BJ (cell line): ENCODE measurements around the gene AOPEP. TPM values are rescaled to one million over a fixed set of nuclear protein-coding genes. Genes with fewer than 3 reads are reported as not detected.

ENCODE experiments used
- CTCF ChIA-PET: fragments of 350-600 bp; formaldehyde crosslinking; extraction: SDS; loops from one replicate; lab custom pipeline; 2021; ENCODE audit warnings: antibody characterized with exemption, inconsistent platforms; lab: Yijun Ruan, JAX
- POLR2A ChIA-PET: fragments of 300-600 bp; sonication (Branson Sonifier 250); formaldehyde crosslinking; extraction: SDS; loops from one replicate; lab custom pipeline; 2021; ENCODE audit warnings: antibody characterized with exemption; lab: Charles Lee
- DNase-seq: peaks from one replicate; pipeline ENCODE4 v3.0.0-alpha.2; 2011; ENCODE audit warnings: low read depth
- H3K27me3 ChIP-seq: 2 replicates; pipeline ENCODE4 v1.6.0; 2011; ENCODE audit warnings: low read length; ENCODE audit not compliant: control insufficient read depth, insufficient read depth
- H3K36me3 ChIP-seq: 2 replicates; pipeline ENCODE4 v1.5.1; 2011; ENCODE audit warnings: low read length; ENCODE audit not compliant: control insufficient read depth, insufficient read depth
- H3K4me3 ChIP-seq: 2 replicates; pipeline ENCODE4 v1.5.1; 2011; ENCODE audit warnings: low read depth, mild to moderate bottlenecking, control low read depth, low read length
- polyA plus RNA-seq: library from polyadenylated mRNA; depleted of rRNA; stranded (reverse); fragments of >200 nt; gene quantifications from 2 replicates; pipeline ENCODE4 v1.2.3, GENCODE V29; 2011
- TF ChIP-seq, protein P1 (sequence below): IDR thresholded peaks from 2 replicates; pipeline ENCODE4 v1.5.1; 2011; ENCODE audit warnings: low read depth, mild to moderate bottlenecking, control low read depth, inconsistent platforms, low read length, moderate library complexity; ENCODE audit not compliant: insufficient read depth

AOPEP gene
- polyA plus RNA-seq, 1 experiment = 52.1 TPM

DNA sequence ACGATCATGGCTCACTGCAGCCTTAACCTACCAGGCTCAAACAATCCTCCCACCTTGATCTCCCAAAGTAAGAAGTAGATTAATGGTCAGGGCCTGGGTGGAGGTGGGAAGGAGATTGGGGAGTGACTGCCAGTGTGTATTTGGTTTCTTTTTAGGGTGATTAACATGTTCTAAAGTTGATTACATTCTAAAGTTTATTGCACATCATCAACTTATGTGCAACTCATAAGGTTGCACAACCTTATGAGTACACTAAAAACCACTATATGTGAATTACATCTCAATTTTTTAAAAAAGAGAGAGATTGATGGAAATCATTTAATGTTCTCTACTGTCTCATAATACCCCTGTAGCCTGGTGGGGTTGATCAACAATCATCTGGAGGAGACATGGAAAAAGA, 218.1 kb downstream of the AOPEP start:
- TF ChIP-seq, protein P1, sequence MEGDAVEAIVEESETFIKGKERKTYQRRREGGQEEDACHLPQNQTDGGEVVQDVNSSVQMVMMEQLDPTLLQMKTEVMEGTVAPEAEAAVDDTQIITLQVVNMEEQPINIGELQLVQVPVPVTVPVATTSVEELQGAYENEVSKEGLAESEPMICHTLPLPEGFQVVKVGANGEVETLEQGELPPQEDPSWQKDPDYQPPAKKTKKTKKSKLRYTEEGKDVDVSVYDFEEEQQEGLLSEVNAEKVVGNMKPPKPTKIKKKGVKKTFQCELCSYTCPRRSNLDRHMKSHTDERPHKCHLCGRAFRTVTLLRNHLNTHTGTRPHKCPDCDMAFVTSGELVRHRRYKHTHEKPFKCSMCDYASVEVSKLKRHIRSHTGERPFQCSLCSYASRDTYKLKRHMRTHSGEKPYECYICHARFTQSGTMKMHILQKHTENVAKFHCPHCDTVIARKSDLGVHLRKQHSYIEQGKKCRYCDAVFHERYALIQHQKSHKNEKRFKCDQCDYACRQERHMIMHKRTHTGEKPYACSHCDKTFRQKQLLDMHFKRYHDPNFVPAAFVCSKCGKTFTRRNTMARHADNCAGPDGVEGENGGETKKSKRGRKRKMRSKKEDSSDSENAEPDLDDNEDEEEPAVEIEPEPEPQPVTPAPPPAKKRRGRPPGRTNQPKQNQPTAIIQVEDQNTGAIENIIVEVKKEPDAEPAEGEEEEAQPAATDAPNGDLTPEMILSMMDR = no peak
- no peaks in the 10 kb centered on the region for H3K36me3 ChIP-seq
- POLR2A ChIA-PET = no interaction called here
- DNase-seq = no peak
- H3K27me3 ChIP-seq = no peaks in the 10 kb centered on the region
- H3K4me3 ChIP-seq = no peak overlapping the region
- CTCF ChIA-PET = no interaction called here

DNA sequence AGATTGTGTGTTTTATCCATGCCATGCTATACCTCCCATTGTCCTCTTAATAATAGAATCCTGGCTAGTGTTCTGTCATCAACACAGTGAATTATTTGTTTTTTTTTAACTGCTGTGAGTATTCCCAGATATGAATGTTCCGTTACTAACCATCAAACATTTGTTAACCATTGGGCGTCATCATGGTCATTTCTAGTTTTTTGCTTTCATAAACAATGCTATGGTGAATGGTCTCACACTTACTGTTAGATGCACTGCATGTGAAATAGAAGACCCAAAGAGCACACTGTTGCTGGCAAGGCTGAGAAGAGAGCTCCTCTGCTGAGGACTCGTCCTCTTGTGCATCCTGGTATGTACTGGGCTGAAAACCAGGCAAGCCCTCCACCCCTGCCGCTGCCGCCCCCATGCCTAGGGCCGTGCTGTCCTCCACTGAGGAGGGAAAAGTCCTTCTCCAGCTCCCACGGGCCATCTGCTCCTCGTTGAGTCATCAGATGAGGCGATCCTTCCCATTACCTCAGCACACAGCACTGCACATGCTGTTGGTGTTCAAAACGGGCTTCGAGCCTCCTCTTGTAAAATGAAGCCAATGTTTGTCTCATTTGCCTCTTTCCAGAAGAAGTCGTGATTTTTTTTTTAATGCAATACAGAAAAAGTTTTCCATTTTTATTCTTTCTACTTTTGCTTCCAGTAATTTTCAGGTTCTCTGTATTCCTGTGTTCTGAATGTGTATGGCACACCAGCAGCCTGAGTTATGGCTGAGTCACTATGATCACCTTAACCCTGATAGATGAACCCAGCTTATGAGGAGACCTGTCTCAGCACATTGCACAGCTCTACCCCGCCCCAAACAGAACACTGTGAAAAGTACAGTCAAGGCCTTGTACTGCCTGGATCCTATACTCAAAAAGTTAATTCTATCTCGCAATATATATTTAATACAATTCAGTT, 219.0 kb downstream of the AOPEP start:
- H3K4me3 ChIP-seq = no peak overlapping the region
- peak; percentile 76 for DNase-seq
- H3K27me3 ChIP-seq = no peaks in the 10 kb centered on the region
- ChIA-PET CTCF (interaction anchor here (0.9 to 1.1 kb wide), 2 partner anchors 9 to 112 kb away, joined by 3 to 4 read pairs; no protein-coding TSS in a partner anchor), POLR2A (interaction anchor here (0.5 kb wide), 1 partner anchor 58 kb away, joined by 3 read pairs; no protein-coding TSS in a partner anchor)
- TF ChIP-seq, protein P1 = no peak
- no peaks in the 10 kb centered on the region for H3K36me3 ChIP-seq

GRCh38 chr9:94946256-94946655, 219.8 kb downstream of the AOPEP start:
- Histone ChIP-seq H3K36me3 (no peaks in the 10 kb centered on the region), H3K4me3 (no peak overlapping the region), H3K27me3 (no peaks in the 10 kb centered on the region)
- TF ChIP-seq, protein P1 = no peak
- DNase-seq = no peak
- ChIA-PET POLR2A (no interaction called here), CTCF (interaction anchor here (0.7 to 1.1 kb wide), 2 partner anchors 10 to 580 kb away, joined by 3 read pairs; no protein-coding TSS in a partner anchor)

- no peak for DNase-seq
- ChIA-PET CTCF (no interaction called here), POLR2A (no interaction called here)
- H3K4me3 ChIP-seq = no peak overlapping the region
- no peaks in the 10 kb centered on the region for H3K36me3 ChIP-seq
- TF ChIP-seq, protein P1 = no peak
- H3K27me3 ChIP-seq = no peaks in the 10 kb centered on the region
These were observed 222.2 kb downstream of the AOPEP start for GRCh38 chr9:94948567-94949235.

DNA sequence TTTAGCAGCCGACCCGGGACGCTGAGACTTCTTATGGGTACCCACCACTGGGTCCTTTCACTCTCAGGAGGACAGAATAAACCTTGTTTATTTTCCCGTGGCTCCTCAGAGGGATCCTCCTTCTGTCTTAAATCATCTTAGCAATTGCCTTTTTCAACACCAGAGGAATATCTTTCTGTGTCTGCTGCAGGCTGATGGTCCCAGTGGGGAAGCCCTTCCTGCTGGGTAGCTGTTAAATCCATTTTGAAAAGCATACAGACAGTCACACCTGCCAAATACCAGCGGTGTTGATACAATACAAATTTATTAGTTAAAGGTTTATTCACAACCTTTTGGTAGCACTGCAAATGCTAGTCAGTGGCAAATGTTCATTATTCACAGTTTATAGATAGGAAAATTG, 222.9 kb downstream of the AOPEP start:
- ChIA-PET CTCF (interaction anchor here (1.4 to 1.5 kb wide), 2 partner anchors 12 to 13 kb away, joined by 4 to 5 read pairs; no protein-coding TSS in a partner anchor), POLR2A (no interaction called here)
- TF ChIP-seq, protein P1 = no peak
- no peaks in the 10 kb centered on the region for H3K27me3 ChIP-seq
- H3K4me3 ChIP-seq = no peak overlapping the region
- no peak for DNase-seq
- H3K36me3 ChIP-seq = no peaks in the 10 kb centered on the region
